Suprapubic skin (tissue), 4 donors: ENCODE measurements around the gene RUBCNL. TPM values are rescaled to one million over a fixed set of nuclear protein-coding genes. Genes with fewer than 3 reads are reported as not detected.

Source experiments
- DNase-seq, 2 donors: peaks; one replicate each; pipeline ENCODE4 v3.0.0-alpha.2; 2019; ENCODE audit warnings: low spot score in 2 of 2
- H3K27ac ChIP-seq: fragments of 200-600 bp; sonication (generic); one replicate; pipeline ENCODE4 v1.5.1; 2019
- H3K27me3 ChIP-seq: fragments of 200-600 bp; sonication (generic); one replicate; pipeline ENCODE4 v1.5.1; 2019
- H3K36me3 ChIP-seq: fragments of 200-600 bp; sonication (generic); one replicate; pipeline ENCODE4 v1.5.1; 2019
- H3K4me1 ChIP-seq: fragments of 200-600 bp; sonication (generic); one replicate; pipeline ENCODE4 v1.5.1; 2019
- H3K4me3 ChIP-seq: fragments of 200-600 bp; sonication (generic); one replicate; pipeline ENCODE4 v1.5.1; 2019; ENCODE audit warnings: mild to moderate bottlenecking
- H3K9me3 ChIP-seq: fragments of 200-600 bp; sonication (generic); one replicate; pipeline ENCODE4 v1.5.1; 2019
- EP300 ChIP-seq: sonication (generic); formaldehyde crosslinking; IDR thresholded peaks from one replicate; pipeline ENCODE4 v1.6.1; 2017; ENCODE audit warnings: antibody characterized with exemption
- POLR2A ChIP-seq, 2 donors: fragments of 450-650 bp; IDR thresholded peaks; one replicate each; pipeline ENCODE4 v1.6.1; 2017; ENCODE audit warnings: antibody characterized with exemption in 2 of 2, mild to moderate bottlenecking in 2 of 2, moderate library complexity in 2 of 2
- POLR2AphosphoS5 ChIP-seq, 3 donors: sonication (generic); formaldehyde crosslinking; IDR thresholded peaks; one replicate each; pipeline ENCODE4 v1.6.1; 2017; ENCODE audit warnings: antibody characterized with exemption in 3 of 3
- WGBS: methylation state at CpG from one replicate; pipeline ENCODE4 v1.1.5; 2018; 5-methylcytosine and 5-hydroxymethylcytosine counted together
- total RNA-seq, 4 donors: library from RNA; depleted of rRNA; stranded (reverse); fragments of >200 nt; gene quantifications; one replicate each; pipeline ENCODE4 v1.1.0, GENCODE V29; 2016
- TF ChIP-seq, protein P1 (sequence below), 2 donors: fragments of 200-600 bp in 1 of 2; fragments of 450-650 bp in 1 of 2; sonication (generic) in 1 of 2; IDR thresholded peaks; one replicate each; pipeline ENCODE4 v1.5.1; 2016 to 2019; ENCODE audit warnings: antibody characterized with exemption in 2 of 2, mild to moderate bottlenecking in 1 of 2, moderate library complexity in 1 of 2

RUBCNL gene
- total RNA-seq, 4 donors from 2014 or later = 0.57 to 3.9 (median 2.5) TPM

DNA sequence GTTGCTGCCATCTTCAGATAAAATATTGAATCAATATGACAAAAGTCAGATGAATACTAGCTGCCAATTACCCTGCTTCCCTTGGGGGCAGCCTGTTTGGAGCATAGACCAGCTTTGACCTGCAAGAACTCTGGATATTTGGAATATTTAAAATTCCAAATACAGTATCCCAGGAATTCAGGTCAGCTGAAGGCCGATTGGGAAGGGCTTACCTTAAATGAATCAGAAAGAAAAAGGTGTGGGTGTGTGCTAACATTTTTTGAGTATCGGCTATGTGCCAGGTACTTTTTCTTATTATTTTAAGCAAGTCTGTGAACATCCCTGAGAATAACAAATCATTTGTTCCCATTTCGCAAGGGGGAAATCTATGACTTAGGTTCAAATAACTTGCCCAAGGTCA is 1.8 kb upstream of the RUBCNL start:
- DNase-seq = no peak
- H3K4me1 ChIP-seq = peaks cover 44% of the 10 kb centered on the region
- WGBS = 49% methylated on average over 3 of the region's 3 CpGs
- H3K36me3 ChIP-seq = no peaks in the 10 kb centered on the region
- H3K9me3 ChIP-seq = no peaks in the 10 kb centered on the region
- peak overlapping the region; percentile 60 for H3K27ac ChIP-seq
- peaks cover 20% of the 10 kb centered on the region for H3K27me3 ChIP-seq
- TF ChIP-seq POLR2A (IDR thresholded peaks at IDR 0.05) = no peak
- H3K4me3 ChIP-seq = no peak overlapping the region

- WGBS = 60% methylated on average over 6 of the region's 6 CpGs
- no peak for DNase-seq
- H3K36me3 ChIP-seq = no peaks in the 10 kb centered on the region
- no peak overlapping the region for H3K4me3 ChIP-seq
- H3K4me1 ChIP-seq = peaks cover 44% of the 10 kb centered on the region
- H3K9me3 ChIP-seq = no peaks in the 10 kb centered on the region
- peaks cover 20% of the 10 kb centered on the region for H3K27me3 ChIP-seq
- no peak overlapping the region for H3K27ac ChIP-seq
- TF ChIP-seq EP300 (no peak), POLR2A (IDR thresholded peaks at IDR 0.05) (no peak), POLR2AphosphoS5 (IDR thresholded peaks at IDR 0.05) (no peak)
- TF ChIP-seq, protein P1, sequence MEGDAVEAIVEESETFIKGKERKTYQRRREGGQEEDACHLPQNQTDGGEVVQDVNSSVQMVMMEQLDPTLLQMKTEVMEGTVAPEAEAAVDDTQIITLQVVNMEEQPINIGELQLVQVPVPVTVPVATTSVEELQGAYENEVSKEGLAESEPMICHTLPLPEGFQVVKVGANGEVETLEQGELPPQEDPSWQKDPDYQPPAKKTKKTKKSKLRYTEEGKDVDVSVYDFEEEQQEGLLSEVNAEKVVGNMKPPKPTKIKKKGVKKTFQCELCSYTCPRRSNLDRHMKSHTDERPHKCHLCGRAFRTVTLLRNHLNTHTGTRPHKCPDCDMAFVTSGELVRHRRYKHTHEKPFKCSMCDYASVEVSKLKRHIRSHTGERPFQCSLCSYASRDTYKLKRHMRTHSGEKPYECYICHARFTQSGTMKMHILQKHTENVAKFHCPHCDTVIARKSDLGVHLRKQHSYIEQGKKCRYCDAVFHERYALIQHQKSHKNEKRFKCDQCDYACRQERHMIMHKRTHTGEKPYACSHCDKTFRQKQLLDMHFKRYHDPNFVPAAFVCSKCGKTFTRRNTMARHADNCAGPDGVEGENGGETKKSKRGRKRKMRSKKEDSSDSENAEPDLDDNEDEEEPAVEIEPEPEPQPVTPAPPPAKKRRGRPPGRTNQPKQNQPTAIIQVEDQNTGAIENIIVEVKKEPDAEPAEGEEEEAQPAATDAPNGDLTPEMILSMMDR (IDR thresholded peaks at IDR 0.05) = no peak
These were observed 1.3 kb upstream of the RUBCNL start for GRCh38 chr13:46388308-46388707.

DNA sequence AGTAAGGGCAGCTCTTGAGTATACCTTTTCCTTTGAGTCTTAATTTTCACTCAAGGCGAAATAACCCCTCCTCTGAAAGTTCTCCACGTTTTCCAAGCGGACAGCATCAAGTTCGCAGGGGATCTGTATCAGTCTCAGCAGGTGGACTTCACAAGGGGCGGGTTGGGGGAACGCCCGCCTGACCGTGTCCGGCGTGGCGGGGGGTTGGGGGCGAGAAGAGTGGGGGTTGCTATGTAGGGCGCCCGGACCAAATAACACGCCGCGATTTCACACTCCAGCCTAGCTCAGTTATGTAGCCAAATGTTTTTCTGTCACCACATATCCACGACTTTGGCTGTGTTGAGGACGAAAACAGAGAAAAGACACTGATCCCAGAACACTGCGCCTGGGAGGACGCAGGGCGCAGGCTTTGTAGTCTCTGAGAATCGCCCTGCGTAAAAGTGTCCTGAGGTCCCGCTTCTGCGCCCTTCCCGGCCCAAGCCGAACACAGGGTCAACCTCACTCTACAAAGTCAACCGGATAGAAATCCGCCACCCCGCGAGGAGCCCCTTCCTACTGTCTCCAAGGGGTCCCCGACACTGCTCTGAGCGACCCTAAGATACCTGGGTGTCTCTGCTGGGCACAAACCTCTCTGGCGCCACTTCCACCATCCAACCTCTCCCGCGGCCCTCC is 524 bp downstream of the RUBCNL start:
- 6% methylated on average over 26 of the region's 37 CpGs for WGBS
- Histone ChIP-seq H3K27me3 (peaks cover 20% of the 10 kb centered on the region), H3K9me3 (no peaks in the 10 kb centered on the region), H3K36me3 (no peaks in the 10 kb centered on the region), H3K4me3 (peak overlapping the region; percentile 49), H3K4me1 (peaks cover 44% of the 10 kb centered on the region), H3K27ac (peak overlapping the region; percentile 84)
- TF ChIP-seq, protein P1 (IDR thresholded peaks at IDR 0.05) = no peak
- no peak for TF ChIP-seq POLR2AphosphoS5 (IDR thresholded peaks at IDR 0.05)
- no peak for TF ChIP-seq EP300
- no peak for TF ChIP-seq POLR2A (IDR thresholded peaks at IDR 0.05)
- no peak for DNase-seq

DNA sequence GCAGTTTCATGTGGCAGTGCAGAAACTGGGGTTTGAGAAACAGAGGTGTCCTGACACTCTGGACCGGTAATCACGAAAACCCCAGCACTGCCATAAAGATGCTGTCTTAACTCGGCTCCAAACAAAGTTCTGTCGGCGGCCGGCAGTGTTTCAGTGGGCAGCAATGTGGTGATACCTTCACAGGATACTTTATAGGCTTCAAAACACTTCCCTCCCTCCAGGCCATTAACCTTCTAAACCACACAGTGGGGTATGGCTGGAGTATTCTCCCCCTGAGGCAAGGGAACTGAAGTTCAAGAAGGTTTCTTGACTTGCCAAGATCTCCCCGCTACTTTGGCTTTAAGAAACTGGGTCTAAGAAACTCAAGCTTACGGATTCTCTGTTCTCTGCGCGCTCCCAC is 1.1 kb downstream of the RUBCNL start:
- H3K27ac ChIP-seq = peak overlapping the region; percentile 84
- peaks cover 20% of the 10 kb centered on the region for H3K27me3 ChIP-seq
- 40% methylated on average over 10 of the region's 10 CpGs for WGBS
- TF ChIP-seq, protein P1 (IDR thresholded peaks at IDR 0.05) = no peak
- no peak for TF ChIP-seq POLR2AphosphoS5 (IDR thresholded peaks at IDR 0.05)
- no peak for TF ChIP-seq POLR2A (IDR thresholded peaks at IDR 0.05)
- TF ChIP-seq EP300 = no peak
- no peaks in the 10 kb centered on the region for H3K36me3 ChIP-seq
- no peaks in the 10 kb centered on the region for H3K9me3 ChIP-seq
- H3K4me1 ChIP-seq = peaks cover 44% of the 10 kb centered on the region
- H3K4me3 ChIP-seq = peak overlapping the region; percentile 49
- no peak for DNase-seq

GRCh38 chr13:46383383-46383782 is 3.7 kb downstream of the RUBCNL start:
- Histone ChIP-seq H3K27ac (no peak overlapping the region), H3K36me3 (no peaks in the 10 kb centered on the region), H3K4me3 (no peak overlapping the region), H3K27me3 (peaks cover 20% of the 10 kb centered on the region), H3K4me1 (peaks cover 23% of the 10 kb centered on the region), H3K9me3 (no peaks in the 10 kb centered on the region)
- TF ChIP-seq EP300 (no peak), POLR2AphosphoS5 (IDR thresholded peaks at IDR 0.05) (no peak), POLR2A (IDR thresholded peaks at IDR 0.05) (no peak)
- TF ChIP-seq, protein P1 (IDR thresholded peaks at IDR 0.05) = no peak
- DNase-seq = no peak

DNA sequence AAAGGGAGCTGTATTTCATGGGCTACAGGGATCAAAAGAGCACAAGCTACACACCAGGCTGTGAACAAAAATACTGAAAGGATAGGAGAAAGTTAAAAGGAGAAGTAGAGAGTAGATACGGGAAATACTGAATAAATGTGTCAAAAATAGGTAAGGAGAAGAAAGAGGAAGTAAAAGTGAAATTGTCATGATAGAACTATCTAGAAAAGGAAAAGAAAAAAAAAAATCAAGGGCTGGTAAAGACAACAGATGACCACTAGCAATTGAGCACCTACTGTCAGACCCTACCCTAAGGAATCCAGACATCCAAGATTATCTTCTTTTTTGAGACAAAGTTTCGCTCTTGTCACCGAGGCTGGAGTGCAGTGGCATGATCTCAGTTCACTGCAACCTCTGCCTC is 4.8 kb downstream of the RUBCNL start:
- peaks cover 18% of the 10 kb centered on the region for H3K27me3 ChIP-seq
- 86% methylated on average over 3 of the region's 3 CpGs for WGBS
- TF ChIP-seq EP300 (no peak), POLR2A (IDR thresholded peaks at IDR 0.05) (no peak), POLR2AphosphoS5 (IDR thresholded peaks at IDR 0.05) (no peak)
- TF ChIP-seq, protein P1 (IDR thresholded peaks at IDR 0.05) = no peak
- no peaks in the 10 kb centered on the region for H3K36me3 ChIP-seq
- no peak for DNase-seq
- no peaks in the 10 kb centered on the region for H3K9me3 ChIP-seq
- peaks cover 16% of the 10 kb centered on the region for H3K4me1 ChIP-seq
- no peak overlapping the region for H3K4me3 ChIP-seq
- H3K27ac ChIP-seq = no peak overlapping the region
